ENCODE measurements around the gene TMPRSS11E. TPM values are rescaled to one million over a fixed set of nuclear protein-coding genes. Genes with fewer than 3 reads are reported as not detected.

Gene TMPRSS11E, protein sequence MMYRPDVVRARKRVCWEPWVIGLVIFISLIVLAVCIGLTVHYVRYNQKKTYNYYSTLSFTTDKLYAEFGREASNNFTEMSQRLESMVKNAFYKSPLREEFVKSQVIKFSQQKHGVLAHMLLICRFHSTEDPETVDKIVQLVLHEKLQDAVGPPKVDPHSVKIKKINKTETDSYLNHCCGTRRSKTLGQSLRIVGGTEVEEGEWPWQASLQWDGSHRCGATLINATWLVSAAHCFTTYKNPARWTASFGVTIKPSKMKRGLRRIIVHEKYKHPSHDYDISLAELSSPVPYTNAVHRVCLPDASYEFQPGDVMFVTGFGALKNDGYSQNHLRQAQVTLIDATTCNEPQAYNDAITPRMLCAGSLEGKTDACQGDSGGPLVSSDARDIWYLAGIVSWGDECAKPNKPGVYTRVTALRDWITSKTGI
- total RNA-seq (not detected), polyA plus RNA-seq (not detected)

- Histone ChIP-seq H3K27me3 (ENCODE audit: control insufficient read depth in 4 of 4, insufficient read depth in 4 of 4, low read length in 3 of 4) (no peaks in the 10 kb centered on the region), H3K36me3 (ENCODE audit: control insufficient read depth in 4 of 4, insufficient read depth in 3 of 4, low read depth in 1 of 4, low read length in 3 of 4) (peaks cover 0 to 1% (median 0%) of the 10 kb centered on the region in 4 donors), H3K4me3 (ENCODE audit: low read depth in 1 of 3, low read length in 3 of 3) (no peak within 1 kb of the TSS), H3K9me3 (ENCODE audit: control insufficient read depth in 4 of 4, low read length in 3 of 4) (no peaks in the 10 kb centered on the region), H3K4me1 (ENCODE audit: control insufficient read depth in 4 of 4, insufficient read depth in 4 of 4, low read length in 3 of 4) (no peaks in the 10 kb centered on the region), H3K27ac (ENCODE audit: low read depth in 1 of 2, low read length in 2 of 2) (no peak within 1 kb of the TSS), H3K9ac (ENCODE audit: low read depth in 1 of 2, low read length in 2 of 2) (no peak within 1 kb of the TSS)
- no peak for TF ChIP-seq FOXA1 (IDR thresholded peaks at IDR 0.05)
- TF ChIP-seq, protein P1, sequence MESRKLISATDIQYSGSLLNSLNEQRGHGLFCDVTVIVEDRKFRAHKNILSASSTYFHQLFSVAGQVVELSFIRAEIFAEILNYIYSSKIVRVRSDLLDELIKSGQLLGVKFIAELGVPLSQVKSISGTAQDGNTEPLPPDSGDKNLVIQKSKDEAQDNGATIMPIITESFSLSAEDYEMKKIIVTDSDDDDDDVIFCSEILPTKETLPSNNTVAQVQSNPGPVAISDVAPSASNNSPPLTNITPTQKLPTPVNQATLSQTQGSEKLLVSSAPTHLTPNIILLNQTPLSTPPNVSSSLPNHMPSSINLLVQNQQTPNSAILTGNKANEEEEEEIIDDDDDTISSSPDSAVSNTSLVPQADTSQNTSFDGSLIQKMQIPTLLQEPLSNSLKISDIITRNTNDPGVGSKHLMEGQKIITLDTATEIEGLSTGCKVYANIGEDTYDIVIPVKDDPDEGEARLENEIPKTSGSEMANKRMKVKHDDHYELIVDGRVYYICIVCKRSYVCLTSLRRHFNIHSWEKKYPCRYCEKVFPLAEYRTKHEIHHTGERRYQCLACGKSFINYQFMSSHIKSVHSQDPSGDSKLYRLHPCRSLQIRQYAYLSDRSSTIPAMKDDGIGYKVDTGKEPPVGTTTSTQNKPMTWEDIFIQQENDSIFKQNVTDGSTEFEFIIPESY (IDR thresholded peaks at IDR 0.05) = no peak
- no peak for TF ChIP-seq MAX (IDR thresholded peaks at IDR 0.05)
- TF ChIP-seq HNF4A (conservative IDR thresholded peaks at IDR 0.05) = no peak
- TF ChIP-seq REST (IDR thresholded peaks at IDR 0.05) = no peak
- no peak for TF ChIP-seq YY1 (IDR thresholded peaks at IDR 0.05)
- no peak for TF ChIP-seq FOXA2 (IDR thresholded peaks at IDR 0.05)
- no peak for TF ChIP-seq ATF3 (IDR thresholded peaks at IDR 0.05)
- TF ChIP-seq NR2F2 (IDR thresholded peaks at IDR 0.05) = no peak
- TF ChIP-seq RXRA (IDR thresholded peaks at IDR 0.05) = no peak
- TF ChIP-seq SP1 (IDR thresholded peaks at IDR 0.05) = no peak
- TF ChIP-seq CTCF (IDR thresholded peaks at IDR 0.05; ENCODE audit: low read depth, low read length, missing input control) = no peak
- TF ChIP-seq HNF4G (IDR thresholded peaks at IDR 0.05) = no peak
- TF ChIP-seq GABPA (IDR thresholded peaks at IDR 0.05 in 1 of 2, conservative IDR thresholded peaks at IDR 0.05 in 1 of 2) = no peak
- no peak for TF ChIP-seq EGR1 (IDR thresholded peaks at IDR 0.05; ENCODE audit: low read depth in 2 of 2)
- no peak for TF ChIP-seq RAD21 (IDR thresholded peaks at IDR 0.05)
- 78% methylated on average over 3 of the region's 3 CpGs for WGBS
- DNase-seq (ENCODE audit: low spot score) = no peak
These were observed at the start of gene TMPRSS11E for GRCh38 chr4:68447201-68447600. TMPRSS11E (plus strand) TSS chr4:68447463; CDS start chr4:68447513, 50 bp downstream.
